ENCODE measurements around the gene VPS26B.
"Not testable (repeated sequence)": the region's sequence is repeated elsewhere in the genome, so short reads cannot be mapped to it uniquely, and the experiment has no call there.

VPS26B gene

GRCh38 chr11:134260983-134261382 lies 36.5 kb downstream of the VPS26B start:
- DNase-seq = no peak

- DNase-seq = peak in 2 of 3 donors; percentile 16 to 36
These were observed 37.4 kb downstream of the VPS26B start for GRCh38 chr11:134261626-134262488.

GRCh38 chr11:134264966-134265764 lies 40.7 kb downstream of the VPS26B start:
- DNase-seq = no peak

GRCh38 chr11:134266440-134266839 lies 42.0 kb downstream of the VPS26B start:
- DNase-seq = no peak

GRCh38 chr11:134266841-134267251 lies 42.4 kb downstream of the VPS26B start:
- DNase-seq = peak in 2 of 3 donors; percentile 17 to 54

- DNase-seq = no peak
These were observed 43.0 kb downstream of the VPS26B start for GRCh38 chr11:134267461-134267860.

- DNase-seq = no peak
These were observed 43.5 kb downstream of the VPS26B start for GRCh38 chr11:134267966-134268365.

- no peak for DNase-seq
These were observed 45.8 kb downstream of the VPS26B start for GRCh38 chr11:134270250-134270714.

- no peak for DNase-seq
These were observed 47.5 kb downstream of the VPS26B start for GRCh38 chr11:134271978-134272377.

GRCh38 chr11:134272381-134273316 lies 48.2 kb downstream of the VPS26B start:
- DNase-seq = no peak

- no peak for DNase-seq
These were observed 48.8 kb downstream of the VPS26B start for GRCh38 chr11:134273317-134273712.

GRCh38 chr11:134275188-134275533 lies 50.7 kb downstream of the VPS26B start:
- DNase-seq = no peak

GRCh38 chr11:134275534-134276395 lies 51.3 kb downstream of the VPS26B start, which contains the start of gene GLB1L3:
TSS of gene GLB1L3 (plus strand) at chr11:134276379. CDS start at chr11:134276741, 362 bp downstream.
- DNase-seq = peak; percentile 42 to 69 (median 57)

GRCh38 chr11:134276396-134277182 lies 52.1 kb downstream of the VPS26B start:
- peak in 1 of 3 donors; percentile 15 for DNase-seq

- DNase-seq = no peak
These were observed 52.9 kb downstream of the VPS26B start for GRCh38 chr11:134277183-134278001.

- DNase-seq = no peak
These were observed 53.9 kb downstream of the VPS26B start for GRCh38 chr11:134278356-134278755.

- not testable (repeated sequence) for DNase-seq
These were observed 57.2 kb downstream of the VPS26B start for GRCh38 chr11:134281635-134282034.

GRCh38 chr11:134282121-134283045 lies 57.9 kb downstream of the VPS26B start:
- DNase-seq = no peak
